Measurements from ENCODE around the gene JSRP1.

DNA sequence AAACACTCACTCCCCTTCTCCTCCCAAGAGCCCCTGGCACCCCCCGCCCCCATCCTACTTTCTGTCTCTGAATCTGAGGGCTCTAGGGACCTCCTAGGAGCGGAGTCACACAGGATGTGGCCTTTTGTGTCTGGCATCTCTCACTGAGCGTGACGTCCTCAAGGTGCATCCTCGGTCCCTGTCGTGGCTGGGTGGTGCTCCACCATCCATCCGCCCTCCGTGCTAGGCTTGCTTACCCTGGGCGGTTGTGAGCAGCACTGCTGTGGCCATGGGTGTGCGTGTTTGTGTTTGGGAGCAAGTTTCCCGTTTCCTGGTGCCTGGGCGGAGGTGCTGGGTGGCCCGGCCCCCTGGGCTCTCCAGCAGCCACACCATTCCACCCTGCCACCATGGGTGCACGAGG lies 32.3 kb downstream of the JSRP1 start:
- TF ChIP-seq POLR2A (IDR thresholded peaks at IDR 0.05; ENCODE audit: low read depth, low read length) (no peak), POLR2AphosphoS5 (IDR thresholded peaks at IDR 0.05; ENCODE audit: low read depth, low read length) (no peak)
